NCI-H774 (cell line): ENCODE results near the gene CHD6.

Source experiments
- DNase-seq: peaks from one replicate; lab custom pipeline; 2025; lab: John Stamatoyannopoulos, UW

CHD6 gene

GRCh38 chr20:41509316-41510200 lies 108.6 kb downstream of the CHD6 start:
- DNase-seq: no peak

GRCh38 chr20:41508335-41508734 lies 109.8 kb downstream of the CHD6 start:
- no peak for DNase-seq

- DNase-seq: no peak
Observed at GRCh38 chr20:41507851-41508250, 110.3 kb downstream of the CHD6 start.

GRCh38 chr20:41507436-41507835 lies 110.7 kb downstream of the CHD6 start:
- DNase-seq: no peak

GRCh38 chr20:41506192-41506915 lies 111.8 kb downstream of the CHD6 start:
- no peak for DNase-seq

- no peak for DNase-seq
Observed at GRCh38 chr20:41505184-41505583, 113.0 kb downstream of the CHD6 start.

- no peak for DNase-seq
Observed at GRCh38 chr20:41501376-41501775, 116.8 kb downstream of the CHD6 start.

- DNase-seq: peak; percentile 75
Observed at GRCh38 chr20:41499961-41500725, 118.0 kb downstream of the CHD6 start.

- DNase-seq: no peak
Observed at GRCh38 chr20:41499064-41499463, 119.1 kb downstream of the CHD6 start.

GRCh38 chr20:41497186-41497895 lies 120.8 kb downstream of the CHD6 start:
- DNase-seq: no peak

GRCh38 chr20:41494451-41494850 lies 123.7 kb downstream of the CHD6 start:
- DNase-seq: no peak

- DNase-seq: no peak
Observed at GRCh38 chr20:41483553-41483930, 134.6 kb downstream of the CHD6 start.

- DNase-seq: no peak
Observed at GRCh38 chr20:41482647-41483552, 135.3 kb downstream of the CHD6 start.

GRCh38 chr20:41480054-41480770 lies 138.0 kb downstream of the CHD6 start:
- DNase-seq: no peak

- DNase-seq: no peak
Observed at GRCh38 chr20:41479113-41479512, 139.1 kb downstream of the CHD6 start.

GRCh38 chr20:41478026-41478425 lies 140.2 kb downstream of the CHD6 start:
- DNase-seq: no peak

- peak; percentile 50 for DNase-seq
Observed at GRCh38 chr20:41476446-41476845, 141.7 kb downstream of the CHD6 start.

- peak; percentile 55 for DNase-seq
Observed at GRCh38 chr20:41476013-41476441, 142.2 kb downstream of the CHD6 start.

- DNase-seq: no peak
Observed at GRCh38 chr20:41475503-41475902, 142.7 kb downstream of the CHD6 start.
